Thyroid gland (tissue), 4 donors: ENCODE data around the gene B3GNT5. TPM values are rescaled to one million over a fixed set of nuclear protein-coding genes. Genes with fewer than 3 reads are reported as not detected.

Source experiments
- DNase-seq, 2 donors: peaks; one replicate each; pipeline ENCODE4 v3.0.0-alpha.2; 2019
- H3K27ac ChIP-seq, 3 donors: fragments of 200-600 bp; sonication (generic); 1 replicate in 2 of 3; 2 replicates in 1 of 3; pipeline ENCODE4 v1.5.1; 2016 to 2019; ENCODE audit warnings: mild to moderate bottlenecking in 1 of 3, moderate library complexity in 1 of 3
- H3K27me3 ChIP-seq: fragments of 200-600 bp; sonication (generic); one replicate; pipeline ENCODE4 v1.5.1; 2019
- H3K36me3 ChIP-seq, 2 donors: fragments of 200-600 bp; sonication (generic); one replicate each; pipeline ENCODE4 v1.5.1; 2016 to 2019
- H3K4me1 ChIP-seq, 2 donors: fragments of 200-600 bp; sonication (generic); one replicate each; pipeline ENCODE4 v1.5.1; 2017 to 2019
- H3K4me3 ChIP-seq, 3 donors: fragments of 200-600 bp; sonication (generic); replicated peaks in 1 of 3; 1 replicate in 2 of 3; 2 replicates in 1 of 3; pipeline ENCODE4 v1.5.1; 2016; ENCODE audit warnings: mild to moderate bottlenecking in 1 of 3
- H3K9me3 ChIP-seq: fragments of 200-600 bp; sonication (generic); one replicate; pipeline ENCODE4 v1.5.1; 2017
- POLR2A ChIP-seq, 2 donors: fragments of 450-650 bp; IDR thresholded peaks; one replicate each; pipeline ENCODE4 v1.6.1; 2017; ENCODE audit warnings: antibody characterized with exemption in 2 of 2, mild to moderate bottlenecking in 2 of 2, moderate library complexity in 1 of 2
- WGBS, 2 donors: methylation state at CpG; one replicate each; pipeline ENCODE4 v1.1.5; 2017; 5-methylcytosine and 5-hydroxymethylcytosine counted together
- intact Hi-C: fragments of 100-400 bp; cut with DNase I; formaldehyde crosslinking; loops from one replicate; pipeline ENCODE4 v1.15.1; 2023
- total RNA-seq, 4 donors: library from RNA; depleted of rRNA; stranded (reverse); fragments of >200 nt; gene quantifications; one replicate each; pipeline ENCODE4 v1.2.3, GENCODE V29; 2016
- TF ChIP-seq, protein P1 (sequence below), 6 experiments: fragments of 200-600 bp in 3 of 6; fragments of 450-650 bp in 3 of 6; sonication (generic) in 3 of 6; IDR thresholded peaks; one replicate each; pipeline ENCODE4 v1.5.1; 2016 to 2019; ENCODE audit warnings: antibody characterized with exemption in 6 of 6, mild to moderate bottlenecking in 2 of 6, inconsistent platforms in 1 of 6, moderate library complexity in 1 of 6

Gene B3GNT5
- total RNA-seq, 4 donors from 2014 or later = 5.2 to 10.6 (median 7.1) TPM

DNA sequence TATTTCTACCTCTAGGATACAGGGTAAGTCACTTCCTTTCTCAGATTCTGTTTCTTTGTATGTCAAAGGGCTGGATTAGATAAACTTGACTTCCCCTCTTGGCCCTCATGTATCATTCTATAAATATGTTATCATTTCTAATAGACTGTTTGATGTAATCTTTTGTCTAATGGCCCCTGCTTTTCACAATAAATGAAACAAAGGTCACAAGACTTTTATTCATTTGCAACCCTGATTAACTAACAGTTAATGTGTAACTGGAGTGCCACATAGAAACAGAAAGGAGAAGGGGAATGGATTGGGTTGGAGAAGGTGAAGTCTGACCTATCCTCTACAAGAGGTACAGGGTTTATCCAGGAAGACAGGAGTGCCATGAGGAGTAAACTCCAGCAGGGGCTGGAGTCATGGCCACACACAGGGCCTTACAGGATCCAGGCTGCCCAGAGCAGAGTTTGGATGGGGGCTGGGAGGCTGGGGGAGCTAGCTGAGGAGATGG is 8.0 kb upstream of the B3GNT5 start:
- no peak for DNase-seq
- H3K27ac ChIP-seq = no peak overlapping the region
- intact Hi-C loops = no loop called here

DNA sequence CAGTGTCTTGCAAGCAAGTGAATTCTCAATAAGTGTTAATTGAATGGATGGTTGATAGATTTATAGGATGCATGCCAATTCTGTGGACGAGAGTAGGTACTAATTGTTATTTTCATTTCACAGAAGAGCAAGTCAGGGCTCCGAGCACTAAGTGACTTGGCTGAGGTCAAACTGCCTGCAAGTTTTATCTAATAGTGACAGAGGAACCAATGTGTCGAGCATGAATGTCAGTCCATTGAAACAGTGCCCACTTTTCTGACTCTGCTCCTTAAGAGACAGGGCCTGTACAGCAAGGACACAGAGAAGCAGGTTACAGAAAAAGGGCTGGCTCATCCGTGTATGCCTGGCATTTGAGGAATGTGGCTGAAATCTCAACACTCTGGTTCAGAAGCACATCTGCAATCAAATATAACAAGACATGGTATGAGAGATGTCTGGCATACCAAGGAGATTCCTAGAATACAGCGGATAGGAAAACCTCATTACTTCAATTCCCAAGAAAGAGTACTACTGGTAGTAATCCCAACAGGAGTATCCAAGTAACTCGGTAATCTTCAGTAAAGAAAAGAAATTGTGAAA is 6.0 kb upstream of the B3GNT5 start:
- Histone ChIP-seq H3K4me1 (no peaks in the 10 kb centered on the region), H3K9me3 (no peaks in the 10 kb centered on the region), H3K36me3 (no peaks in the 10 kb centered on the region), H3K27ac (no peak overlapping the region), H3K27me3 (no peaks in the 10 kb centered on the region), H3K4me3 (no peak overlapping the region)
- DNase-seq = no peak
- no peak for TF ChIP-seq POLR2A (IDR thresholded peaks at IDR 0.05)
- TF ChIP-seq, protein P1, sequence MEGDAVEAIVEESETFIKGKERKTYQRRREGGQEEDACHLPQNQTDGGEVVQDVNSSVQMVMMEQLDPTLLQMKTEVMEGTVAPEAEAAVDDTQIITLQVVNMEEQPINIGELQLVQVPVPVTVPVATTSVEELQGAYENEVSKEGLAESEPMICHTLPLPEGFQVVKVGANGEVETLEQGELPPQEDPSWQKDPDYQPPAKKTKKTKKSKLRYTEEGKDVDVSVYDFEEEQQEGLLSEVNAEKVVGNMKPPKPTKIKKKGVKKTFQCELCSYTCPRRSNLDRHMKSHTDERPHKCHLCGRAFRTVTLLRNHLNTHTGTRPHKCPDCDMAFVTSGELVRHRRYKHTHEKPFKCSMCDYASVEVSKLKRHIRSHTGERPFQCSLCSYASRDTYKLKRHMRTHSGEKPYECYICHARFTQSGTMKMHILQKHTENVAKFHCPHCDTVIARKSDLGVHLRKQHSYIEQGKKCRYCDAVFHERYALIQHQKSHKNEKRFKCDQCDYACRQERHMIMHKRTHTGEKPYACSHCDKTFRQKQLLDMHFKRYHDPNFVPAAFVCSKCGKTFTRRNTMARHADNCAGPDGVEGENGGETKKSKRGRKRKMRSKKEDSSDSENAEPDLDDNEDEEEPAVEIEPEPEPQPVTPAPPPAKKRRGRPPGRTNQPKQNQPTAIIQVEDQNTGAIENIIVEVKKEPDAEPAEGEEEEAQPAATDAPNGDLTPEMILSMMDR (IDR thresholded peaks at IDR 0.05) = no peak
- 69 to 79% methylated on average over 6 of the region's 6 CpGs for whole genome bisulfite sequencing, 2 donors
- intact Hi-C loops = no loop called here

More for the DNA sequence above, 8.0 kb upstream of the B3GNT5 start:
- H3K4me1 ChIP-seq = no peaks in the 10 kb centered on the region
- H3K9me3 ChIP-seq = no peaks in the 10 kb centered on the region
- H3K27me3 ChIP-seq = no peaks in the 10 kb centered on the region
- no peaks in the 10 kb centered on the region for H3K36me3 ChIP-seq
- H3K4me3 ChIP-seq = no peak overlapping the region
- TF ChIP-seq POLR2A (IDR thresholded peaks at IDR 0.05) = no peak
- TF ChIP-seq, protein P1 (IDR thresholded peaks at IDR 0.05) = no peak

DNA sequence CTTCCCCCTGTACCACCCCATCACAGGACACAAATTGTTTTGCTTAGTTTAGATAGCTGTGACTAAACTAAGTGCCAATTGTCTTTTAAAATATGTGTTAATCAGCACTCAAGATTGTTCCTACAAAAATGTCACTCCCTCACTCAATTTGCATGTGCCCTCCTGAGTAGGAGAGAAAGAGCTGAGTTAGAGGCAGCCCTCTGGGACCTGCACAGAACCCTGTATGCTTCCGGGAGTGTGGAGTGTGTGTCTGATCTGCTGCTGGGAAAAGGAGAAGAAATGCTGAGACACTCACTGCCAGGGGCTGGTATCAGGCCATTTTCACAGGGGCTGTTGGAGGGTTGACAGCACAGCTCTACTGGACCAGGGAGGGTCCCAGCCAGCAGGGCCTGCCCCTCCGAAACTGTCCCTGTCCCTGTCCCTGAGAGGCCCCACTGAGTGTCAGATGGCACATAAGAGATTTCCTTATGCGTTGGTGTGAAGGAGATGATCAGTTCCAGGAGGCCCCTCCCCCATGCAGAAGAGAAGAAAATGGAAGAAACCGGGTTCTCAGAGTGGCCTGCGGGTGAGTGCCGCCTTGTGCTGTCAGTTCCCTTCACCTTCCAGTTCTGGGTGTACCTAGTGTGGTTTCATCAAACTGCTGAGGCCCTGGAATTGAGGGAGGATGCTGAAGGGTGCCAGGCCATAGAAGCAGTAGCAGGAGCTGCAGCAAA is 3.9 kb upstream of the B3GNT5 start:
- no peaks in the 10 kb centered on the region for H3K36me3 ChIP-seq
- TF ChIP-seq, protein P1 (IDR thresholded peaks at IDR 0.05) = no peak
- TF ChIP-seq POLR2A (IDR thresholded peaks at IDR 0.05) = no peak
- H3K4me1 ChIP-seq = peaks cover 0 to 3% of the 10 kb centered on the region in 2 donors
- H3K9me3 ChIP-seq = no peaks in the 10 kb centered on the region
- H3K27me3 ChIP-seq = no peaks in the 10 kb centered on the region
- intact Hi-C loops = no loop called here
- no peak overlapping the region for H3K4me3 ChIP-seq
- DNase-seq = no peak
- 60 to 72% methylated on average over 5 to 6 of the region's 6 CpGs for WGBS, 2 donors
- no peak overlapping the region for H3K27ac ChIP-seq

DNA sequence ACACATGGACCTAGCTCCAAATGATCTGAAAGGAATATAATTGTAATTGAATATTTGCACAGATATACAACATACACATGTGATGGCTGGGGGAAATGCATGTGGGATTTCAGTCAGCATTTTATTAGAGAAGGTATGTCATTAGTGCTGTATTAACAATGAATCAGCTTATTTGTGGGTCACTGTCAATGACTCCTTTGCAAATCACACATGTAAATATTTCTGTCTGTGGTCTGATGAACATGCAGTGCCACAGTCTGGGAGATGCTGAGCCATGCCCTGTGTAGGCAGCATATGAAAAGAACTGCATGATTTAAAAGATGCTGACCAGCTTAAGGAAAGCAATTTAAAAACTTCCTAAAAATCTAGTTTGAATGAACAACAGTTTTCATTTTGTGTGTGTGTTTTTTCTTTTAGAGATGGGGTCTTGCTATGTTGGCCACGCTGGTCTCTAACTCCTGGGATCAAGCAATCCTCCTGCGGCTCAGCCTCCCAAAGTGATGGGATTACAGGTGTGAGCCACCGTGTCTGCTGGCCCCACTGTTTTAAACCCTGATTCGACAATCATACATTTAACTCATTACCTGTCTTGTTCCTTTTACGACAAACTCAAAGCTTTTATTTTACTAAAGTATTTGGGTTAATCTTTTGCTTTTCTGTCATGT is 803 bp upstream of the B3GNT5 start:
- no peak for DNase-seq
- H3K9me3 ChIP-seq = no peaks in the 10 kb centered on the region
- H3K4me1 ChIP-seq = peaks cover 0 to 3% of the 10 kb centered on the region in 2 donors
- H3K27me3 ChIP-seq = no peaks in the 10 kb centered on the region
- WGBS, 2 donors = 91 to 95% methylated on average over 5 of the region's 5 CpGs
- no peak for TF ChIP-seq POLR2A (IDR thresholded peaks at IDR 0.05)
- TF ChIP-seq, protein P1 (IDR thresholded peaks at IDR 0.05) = no peak
- H3K4me3 ChIP-seq = no peak overlapping the region
- no peaks in the 10 kb centered on the region for H3K36me3 ChIP-seq
- peak overlapping the region in 1 of 3 donors; percentile 14 for H3K27ac ChIP-seq
- intact Hi-C loops = no loop called here
